ENCODE measurements around the gene CTNNBL1. TPM values are rescaled to one million over a fixed set of nuclear protein-coding genes. Genes with fewer than 3 reads are reported as not detected.
A peak's percentile ranks its signal among the peaks of the same experiment; 100 is the strongest.

Gene CTNNBL1
- total RNA-seq, 1 experiment from 2014 or later: 45.2 TPM

- CTCF ChIA-PET: interaction anchor here (0.6 to 1.1 kb wide), 3 partner anchors 26 to 236 kb away, joined by 3 to 6 read pairs (median 5); no protein-coding TSS in a partner anchor
- H3K27ac Mint-ChIP-seq (ENCODE audit: low read depth, unreplicated experiment): no peak overlapping the region
- no peak for DNase-seq (ENCODE audit: unreplicated experiment)
- H3K4me3 Mint-ChIP-seq (ENCODE audit: unreplicated experiment): no peak overlapping the region
- intact Hi-C loops (cut with micrococcal nuclease): no loop called here
- peaks cover 38% of the 10 kb centered on the region for H3K36me3 Mint-ChIP-seq (ENCODE audit: insufficient read depth, unreplicated experiment)
- POLR2A ChIA-PET: no interaction called here
- BruUV-seq (replicated peaks): no TSS peak
- H3K27me3 Mint-ChIP-seq (ENCODE audit: insufficient read depth, unreplicated experiment): no peaks in the 10 kb centered on the region
- no peaks in the 10 kb centered on the region for H3K9me3 Mint-ChIP-seq (ENCODE audit: unreplicated experiment)
- H3K4me1 Mint-ChIP-seq (ENCODE audit: insufficient read depth, unreplicated experiment): no peaks in the 10 kb centered on the region
- TF ChIP-seq, protein P1, sequence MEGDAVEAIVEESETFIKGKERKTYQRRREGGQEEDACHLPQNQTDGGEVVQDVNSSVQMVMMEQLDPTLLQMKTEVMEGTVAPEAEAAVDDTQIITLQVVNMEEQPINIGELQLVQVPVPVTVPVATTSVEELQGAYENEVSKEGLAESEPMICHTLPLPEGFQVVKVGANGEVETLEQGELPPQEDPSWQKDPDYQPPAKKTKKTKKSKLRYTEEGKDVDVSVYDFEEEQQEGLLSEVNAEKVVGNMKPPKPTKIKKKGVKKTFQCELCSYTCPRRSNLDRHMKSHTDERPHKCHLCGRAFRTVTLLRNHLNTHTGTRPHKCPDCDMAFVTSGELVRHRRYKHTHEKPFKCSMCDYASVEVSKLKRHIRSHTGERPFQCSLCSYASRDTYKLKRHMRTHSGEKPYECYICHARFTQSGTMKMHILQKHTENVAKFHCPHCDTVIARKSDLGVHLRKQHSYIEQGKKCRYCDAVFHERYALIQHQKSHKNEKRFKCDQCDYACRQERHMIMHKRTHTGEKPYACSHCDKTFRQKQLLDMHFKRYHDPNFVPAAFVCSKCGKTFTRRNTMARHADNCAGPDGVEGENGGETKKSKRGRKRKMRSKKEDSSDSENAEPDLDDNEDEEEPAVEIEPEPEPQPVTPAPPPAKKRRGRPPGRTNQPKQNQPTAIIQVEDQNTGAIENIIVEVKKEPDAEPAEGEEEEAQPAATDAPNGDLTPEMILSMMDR (IDR thresholded peaks at IDR 0.05; ENCODE audit: unreplicated experiment): no peak
Measured at GRCh38 chr20:37756234-37756633, 62.4 kb downstream of the CTNNBL1 start.

GRCh38 chr20:37757550-37757949 is 63.7 kb downstream of the CTNNBL1 start:
- H3K27me3 Mint-ChIP-seq (ENCODE audit: insufficient read depth, unreplicated experiment): no peaks in the 10 kb centered on the region
- intact Hi-C loops (cut with micrococcal nuclease): no loop called here
- TF ChIP-seq, protein P1 (IDR thresholded peaks at IDR 0.05; ENCODE audit: unreplicated experiment): no peak
- no peak for DNase-seq (ENCODE audit: unreplicated experiment)
- H3K4me3 Mint-ChIP-seq (ENCODE audit: unreplicated experiment): no peak overlapping the region
- no peak overlapping the region for H3K27ac Mint-ChIP-seq (ENCODE audit: low read depth, unreplicated experiment)
- ChIA-PET CTCF (interaction anchor here (0.6 to 1.1 kb wide), 6 partner anchors 10 to 38 kb away, joined by 3 to 4 read pairs (median 3); no protein-coding TSS in a partner anchor), POLR2A (interaction anchor here (0.6 to 1.4 kb wide), 4 partner anchors 19 to 444 kb away, joined by 3 read pairs; no protein-coding TSS in a partner anchor)
- BruUV-seq (replicated peaks): no TSS peak
- no peaks in the 10 kb centered on the region for H3K9me3 Mint-ChIP-seq (ENCODE audit: unreplicated experiment)
- H3K4me1 Mint-ChIP-seq (ENCODE audit: insufficient read depth, unreplicated experiment): no peaks in the 10 kb centered on the region
- H3K36me3 Mint-ChIP-seq (ENCODE audit: insufficient read depth, unreplicated experiment): peaks cover 34% of the 10 kb centered on the region

GRCh38 chr20:37758332-37758731 is 64.5 kb downstream of the CTNNBL1 start:
- H3K36me3 Mint-ChIP-seq (ENCODE audit: insufficient read depth, unreplicated experiment): peaks cover 31% of the 10 kb centered on the region
- BruUV-seq (replicated peaks): no TSS peak
- DNase-seq (ENCODE audit: unreplicated experiment): peak; percentile 6
- TF ChIP-seq, protein P1 (IDR thresholded peaks at IDR 0.05; ENCODE audit: unreplicated experiment): no peak
- POLR2A ChIA-PET: interaction anchor here (0.7 to 1.4 kb wide), 3 partner anchors 20 to 443 kb away, joined by 3 read pairs; no protein-coding TSS in a partner anchor
- CTCF ChIA-PET: interaction anchor here (0.6 to 1.0 kb wide), 6 partner anchors 11 to 194 kb away, joined by 3 to 4 read pairs (median 3); no protein-coding TSS in a partner anchor
- intact Hi-C loops (cut with micrococcal nuclease): no loop called here
- H3K4me1 Mint-ChIP-seq (ENCODE audit: insufficient read depth, unreplicated experiment): no peaks in the 10 kb centered on the region
- H3K27ac Mint-ChIP-seq (ENCODE audit: low read depth, unreplicated experiment): no peak overlapping the region
- no peak overlapping the region for H3K4me3 Mint-ChIP-seq (ENCODE audit: unreplicated experiment)
- no peaks in the 10 kb centered on the region for H3K9me3 Mint-ChIP-seq (ENCODE audit: unreplicated experiment)
- no peaks in the 10 kb centered on the region for H3K27me3 Mint-ChIP-seq (ENCODE audit: insufficient read depth, unreplicated experiment)

- CTCF ChIA-PET: interaction anchor here (1.0 kb wide), 1 partner anchor 195 kb away, joined by 3 read pairs; no protein-coding TSS in a partner anchor
- H3K4me3 Mint-ChIP-seq (ENCODE audit: unreplicated experiment): no peak overlapping the region
- TF ChIP-seq, protein P1 (IDR thresholded peaks at IDR 0.05; ENCODE audit: unreplicated experiment): no peak
- no peak for DNase-seq (ENCODE audit: unreplicated experiment)
- no peaks in the 10 kb centered on the region for H3K4me1 Mint-ChIP-seq (ENCODE audit: insufficient read depth, unreplicated experiment)
- no peaks in the 10 kb centered on the region for H3K9me3 Mint-ChIP-seq (ENCODE audit: unreplicated experiment)
- BruUV-seq (replicated peaks): no TSS peak
- peaks cover 27% of the 10 kb centered on the region for H3K36me3 Mint-ChIP-seq (ENCODE audit: insufficient read depth, unreplicated experiment)
- H3K27ac Mint-ChIP-seq (ENCODE audit: low read depth, unreplicated experiment): no peak overlapping the region
- intact Hi-C loops (cut with micrococcal nuclease): no loop called here
- H3K27me3 Mint-ChIP-seq (ENCODE audit: insufficient read depth, unreplicated experiment): no peaks in the 10 kb centered on the region
- POLR2A ChIA-PET: no interaction called here
Measured at GRCh38 chr20:37759052-37759553, 65.3 kb downstream of the CTNNBL1 start.
